Uterus (tissue), 2 donors: ENCODE results near the gene SLC2A10.

ENCODE experiments used
- POLR2A ChIP-seq, 2 donors: fragments of 450-650 bp; IDR thresholded peaks; one replicate each; pipeline ENCODE4 v1.6.1; 2016; ENCODE audit warnings: antibody characterized with exemption in 2 of 2, mild to moderate bottlenecking in 1 of 2, moderate library complexity in 1 of 2
- TF ChIP-seq, protein P1 (sequence below), 4 experiments: fragments of 200-600 bp in 2 of 4; fragments of 450-650 bp in 2 of 4; sonication (generic) in 2 of 4; IDR thresholded peaks; one replicate each; pipeline ENCODE4 v1.5.1; 2016 to 2019; ENCODE audit warnings: antibody characterized with exemption in 4 of 4, mild to moderate bottlenecking in 2 of 4, moderate library complexity in 1 of 4

DNA sequence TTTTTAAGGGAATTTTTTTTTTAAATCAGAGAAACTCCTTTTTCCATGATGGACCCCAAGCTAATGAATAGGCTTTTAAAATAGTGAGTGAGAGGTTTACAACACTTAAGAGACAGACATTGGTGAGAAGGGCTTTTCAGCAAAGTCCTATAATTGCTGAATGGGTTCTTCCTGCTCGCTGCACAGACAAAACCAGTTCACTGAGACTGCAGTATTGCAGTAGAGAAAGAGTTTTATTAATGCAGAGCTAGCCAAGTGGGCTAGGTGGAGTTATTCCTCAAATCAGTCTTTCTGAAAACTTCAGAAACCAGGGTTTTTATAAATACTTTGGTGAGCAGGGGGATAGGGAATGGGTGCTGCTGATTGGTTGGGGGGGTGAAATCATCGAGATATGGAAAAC is 3.2 kb upstream of the SLC2A10 start:
- TF ChIP-seq POLR2A (IDR thresholded peaks at IDR 0.05): no peak
- TF ChIP-seq, protein P1, sequence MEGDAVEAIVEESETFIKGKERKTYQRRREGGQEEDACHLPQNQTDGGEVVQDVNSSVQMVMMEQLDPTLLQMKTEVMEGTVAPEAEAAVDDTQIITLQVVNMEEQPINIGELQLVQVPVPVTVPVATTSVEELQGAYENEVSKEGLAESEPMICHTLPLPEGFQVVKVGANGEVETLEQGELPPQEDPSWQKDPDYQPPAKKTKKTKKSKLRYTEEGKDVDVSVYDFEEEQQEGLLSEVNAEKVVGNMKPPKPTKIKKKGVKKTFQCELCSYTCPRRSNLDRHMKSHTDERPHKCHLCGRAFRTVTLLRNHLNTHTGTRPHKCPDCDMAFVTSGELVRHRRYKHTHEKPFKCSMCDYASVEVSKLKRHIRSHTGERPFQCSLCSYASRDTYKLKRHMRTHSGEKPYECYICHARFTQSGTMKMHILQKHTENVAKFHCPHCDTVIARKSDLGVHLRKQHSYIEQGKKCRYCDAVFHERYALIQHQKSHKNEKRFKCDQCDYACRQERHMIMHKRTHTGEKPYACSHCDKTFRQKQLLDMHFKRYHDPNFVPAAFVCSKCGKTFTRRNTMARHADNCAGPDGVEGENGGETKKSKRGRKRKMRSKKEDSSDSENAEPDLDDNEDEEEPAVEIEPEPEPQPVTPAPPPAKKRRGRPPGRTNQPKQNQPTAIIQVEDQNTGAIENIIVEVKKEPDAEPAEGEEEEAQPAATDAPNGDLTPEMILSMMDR (IDR thresholded peaks at IDR 0.05): no peak
